Activated CD4-positive, alpha-beta T cell treated with anti-CD3 and anti-CD28 coated beads for 36 hours (primary cell): ENCODE results near the gene MUC22. TPM values are rescaled to one million over a fixed set of nuclear protein-coding genes. Genes with fewer than 3 reads are reported as not detected.

Experiments
- ATAC-seq: fragments of 200-7000 bp; cut with Tn5 transposase; one replicate; pipeline ENCODE4 v1.10.0; 2021; ENCODE audit warnings: mild to moderate bottlenecking, moderate library complexity
- CTCF ChIA-PET: fragments of 350-600 bp; sonication (Branson Sonifier 250); formaldehyde crosslinking; loops from one replicate; lab custom pipeline; 2021; ENCODE audit warnings: antibody characterized with exemption; lab: Charles Lee
- POLR2A ChIA-PET: fragments of 350-600 bp; sonication (Branson Sonifier 250); formaldehyde crosslinking; loops from one replicate; lab custom pipeline; 2021; ENCODE audit warnings: antibody characterized with exemption, inconsistent platforms; lab: Charles Lee
- DNase-seq: peaks from one replicate; pipeline ENCODE4 v3.0.0-alpha.2; 2020
- H3K27ac Mint-ChIP-seq: one replicate; pipeline ENCODE4 v1.8.0; 2021; ENCODE audit warnings: mixed read lengths
- H3K27me3 Mint-ChIP-seq: one replicate; pipeline ENCODE4 v1.8.0; 2021; ENCODE audit warnings: mixed read lengths
- H3K36me3 Mint-ChIP-seq: one replicate; pipeline ENCODE4 v1.8.0; 2021; ENCODE audit warnings: low read depth, mixed read lengths
- H3K4me1 Mint-ChIP-seq: one replicate; pipeline ENCODE4 v1.8.0; 2021; ENCODE audit warnings: mixed read lengths
- H3K4me3 Mint-ChIP-seq: one replicate; pipeline ENCODE4 v1.8.0; 2021; ENCODE audit warnings: mild to moderate bottlenecking, moderate library complexity, mixed read lengths
- H3K9me3 Mint-ChIP-seq: one replicate; pipeline ENCODE4 v1.8.0; 2021; ENCODE audit warnings: low read depth, mixed read lengths
- intact Hi-C, 2 experiments: fragments of 100-400 bp; cut with DNase I in 1 of 2; cut with micrococcal nuclease in 1 of 2; formaldehyde crosslinking; loops; one replicate each; pipeline versions ENCODE4 v1.14.2 to v1.15.1; 2022 to 2024; cut with DNase I, micrococcal nuclease
- total RNA-seq, 2 experiments: library from RNA; stranded (reverse); gene quantifications; one replicate each; pipeline ENCODE4 v1.2.3, GENCODE V29; 2021

The MUC22 gene
- total RNA-seq, 2 experiments from 2014 or later = not detected

DNA sequence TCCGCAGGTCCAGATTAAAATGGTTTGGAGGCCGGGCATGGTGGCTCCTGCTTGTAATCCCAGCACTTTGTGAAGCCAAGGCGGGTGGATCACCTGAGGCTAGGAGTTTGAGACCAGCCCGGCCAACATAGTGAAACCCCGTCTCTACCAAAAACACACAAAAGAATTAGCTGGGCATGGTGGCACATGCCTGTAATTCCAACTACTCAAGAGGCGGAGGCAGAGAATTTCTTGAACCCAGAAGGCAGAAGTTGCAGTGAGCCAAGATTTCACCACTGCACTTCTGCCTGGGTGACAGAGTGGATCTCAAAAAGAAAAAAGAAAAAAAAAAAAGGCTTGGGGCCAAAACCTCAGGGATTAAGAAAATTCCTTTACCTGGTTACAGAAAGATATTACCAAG is 71.6 kb downstream of the MUC22 start:
- ATAC-seq = no peak
- DNase-seq = no peak
- Mint-ChIP-seq H3K36me3 (no peaks in the 10 kb centered on the region), H3K27ac (no peak overlapping the region), H3K4me3 (no peak overlapping the region), H3K4me1 (peaks cover 15% of the 10 kb centered on the region), H3K9me3 (no peaks in the 10 kb centered on the region), H3K27me3 (no peaks in the 10 kb centered on the region)
- ChIA-PET CTCF (interaction anchor here (0.8 to 4.5 kb wide), 5 partner anchors 11 to 401 kb away, joined by 3 to 19 read pairs (median 5); no protein-coding TSS in a partner anchor), POLR2A (no interaction called here)
- intact Hi-C loops = loop anchor here in 1 of 2 experiments (10.0 kb wide), 1 partner anchor 347 kb away; no protein-coding TSS in a partner anchor

DNA sequence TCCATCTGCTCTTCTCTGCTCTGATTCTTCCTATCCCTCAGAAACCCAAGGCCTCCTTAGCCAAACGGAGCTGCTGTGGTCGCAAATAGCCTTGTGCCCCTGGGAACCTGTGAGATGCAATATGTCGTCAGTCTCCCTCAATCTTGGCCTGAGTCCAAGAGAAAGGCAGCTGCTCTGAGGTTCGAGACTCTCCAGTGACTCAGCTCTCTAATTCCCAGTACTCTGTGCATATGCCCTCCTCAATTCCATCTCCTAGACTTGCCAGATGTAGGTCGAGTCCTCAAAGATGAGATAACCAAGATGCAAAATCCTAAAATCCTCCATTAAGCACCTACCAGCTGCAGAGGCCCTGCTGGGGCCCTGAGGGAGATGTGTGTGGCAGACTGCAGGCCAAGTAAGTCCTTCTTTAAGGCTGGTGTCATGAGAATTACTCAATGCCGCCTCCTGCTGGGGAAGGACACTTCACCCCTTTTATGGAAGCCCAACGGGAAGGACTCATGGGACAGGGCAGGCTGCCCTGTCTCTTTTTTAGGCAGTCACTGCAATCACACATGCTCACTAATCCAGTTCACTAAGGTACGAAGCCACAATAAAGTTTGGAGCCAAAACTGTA is 73.6 kb downstream of the MUC22 start:
- H3K27me3 Mint-ChIP-seq = no peaks in the 10 kb centered on the region
- H3K36me3 Mint-ChIP-seq = no peaks in the 10 kb centered on the region
- H3K9me3 Mint-ChIP-seq = no peaks in the 10 kb centered on the region
- peak; percentile 42 for ATAC-seq
- DNase-seq = peak; percentile 74
- ChIA-PET POLR2A (no interaction called here), CTCF (interaction anchor here (0.5 to 7.8 kb wide), 9 partner anchors 9 to 403 kb away, joined by 3 to 92 read pairs (median 3); partner anchors contain the start of gene VARS2)
- H3K4me3 Mint-ChIP-seq = no peak overlapping the region
- H3K27ac Mint-ChIP-seq = no peak overlapping the region
- intact Hi-C loops = loop anchor here in 1 of 2 experiments (10.0 kb wide), 1 partner anchor 349 kb away; no protein-coding TSS in a partner anchor
- peaks cover 23% of the 10 kb centered on the region for H3K4me1 Mint-ChIP-seq

Other genes with a start within 250 kb of the MUC22 start
- 10 to 100 TPM in 1 of 2 experiments, 1 to 10 TPM in 1; 9.5 to 12.6 TPM for gene DDR1, start 126.0 kb upstream of the MUC22 start, total RNA-seq
- 10 to 100 TPM; 35.9 to 40.9 TPM for gene GTF2H4, start 102.3 kb upstream of the MUC22 start, total RNA-seq
- gene VARS2, start 96.2 kb upstream of the MUC22 start, total RNA-seq = 10 to 100 TPM; 68.1 to 81.1 TPM
- not detected for gene SFTA2, start 78.3 kb upstream of the MUC22 start, total RNA-seq
- not detected for gene MUCL3, start 69.5 kb upstream of the MUC22 start, total RNA-seq
- not detected for gene MUC21, start 26.8 kb upstream of the MUC22 start, total RNA-seq
- gene C6orf15, start 102.1 kb downstream of the MUC22 start, total RNA-seq = not detected
- gene PSORS1C1, start 104.3 kb downstream of the MUC22 start, total RNA-seq = under 1 TPM; 0.18 to 0.33 TPM
- gene CDSN, start 110.0 kb downstream of the MUC22 start, total RNA-seq = not detected
- not detected for gene PSORS1C2, start 128.6 kb downstream of the MUC22 start, total RNA-seq
- gene CCHCR1, start 147.3 kb downstream of the MUC22 start, total RNA-seq = 10 to 100 TPM; 39.7 to 57.6 TPM
- 10 to 100 TPM; 82.6 to 88.0 TPM for gene TCF19, start 148.1 kb downstream of the MUC22 start, total RNA-seq
- gene POU5F1, start 160.2 kb downstream of the MUC22 start, total RNA-seq = under 1 TPM in 1 of 2 experiments, not detected in 1; 0.21 TPM